NCI-H82 treated with DMSO at 0.1 percent for 48 hours (cell line): ENCODE measurements around the gene GPR139.

ENCODE experiments used
- DNase-seq: peaks from one replicate; lab custom pipeline; 2025; ENCODE audit not compliant: unreplicated experiment; lab: John Stamatoyannopoulos, UW

GPR139 gene

DNA sequence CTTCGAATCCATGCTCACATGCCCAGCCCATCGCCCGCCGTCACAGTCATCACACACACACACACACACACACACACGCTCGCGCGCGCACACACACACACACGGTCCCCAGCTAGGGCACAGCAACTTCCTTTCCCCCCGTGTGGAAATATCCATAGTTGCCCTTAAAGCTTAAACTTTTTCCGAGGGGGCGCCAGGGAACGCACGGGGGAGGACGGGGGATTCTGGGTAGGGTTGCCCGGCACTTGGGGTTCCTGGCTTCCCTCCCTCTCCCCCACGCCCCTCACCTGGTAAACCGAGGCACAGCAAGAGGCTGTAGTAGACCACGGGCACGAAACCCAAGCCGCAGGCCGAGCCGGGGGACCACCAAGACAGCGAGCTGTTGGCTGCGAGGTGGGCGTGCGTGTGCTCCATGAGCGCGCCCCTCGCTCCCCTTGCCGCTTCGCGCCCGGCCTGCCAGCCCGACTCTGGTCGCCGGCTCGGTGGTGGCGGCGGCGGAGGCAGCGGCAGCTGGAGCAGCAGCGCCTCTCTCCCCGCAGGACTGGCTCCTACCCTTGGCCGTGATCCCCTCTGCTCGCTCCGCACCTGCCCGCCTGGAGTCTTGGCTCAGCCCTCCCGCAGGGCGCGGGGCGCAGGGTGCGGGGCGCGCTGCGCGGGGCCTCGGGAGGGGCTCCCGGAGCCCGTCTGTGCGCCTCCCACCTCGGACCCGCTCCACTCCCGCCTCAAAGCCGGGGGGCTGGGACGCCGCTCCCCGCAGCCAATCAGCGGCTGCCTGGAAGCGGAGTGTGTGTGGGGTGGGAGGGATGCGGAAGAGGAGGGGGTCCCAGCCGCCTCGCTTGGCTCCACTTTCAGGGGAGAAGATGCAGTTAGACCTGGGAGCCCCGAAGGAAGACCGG, at the start of gene GPR139:
Gene GPR139, minus strand, starts transcription at position 688 of the 896 bp plus-strand sequence. Its CDS starts 274 bp downstream, at position 414.
- DNase-seq = no peak

DNA sequence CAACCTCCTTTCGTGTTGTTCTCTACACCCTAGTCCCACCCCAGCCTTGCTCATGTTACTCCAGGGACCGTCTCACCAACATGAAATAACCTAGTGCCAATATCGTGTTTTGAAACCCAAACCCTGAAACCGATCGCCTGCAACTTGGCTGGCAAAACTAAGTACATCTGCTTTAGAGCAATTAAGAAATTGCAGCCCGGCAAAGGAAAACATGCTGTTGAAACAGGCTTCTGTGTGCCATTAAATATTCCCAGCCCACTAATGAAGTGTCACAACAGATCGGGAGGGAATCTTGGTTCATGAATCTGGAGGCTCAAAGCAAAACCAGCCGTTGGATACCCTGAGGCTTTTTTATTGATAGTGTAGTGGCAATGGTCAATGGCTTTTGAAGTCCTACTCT, 48.3 kb upstream of the GPR139 start:
- DNase-seq = no peak

DNA sequence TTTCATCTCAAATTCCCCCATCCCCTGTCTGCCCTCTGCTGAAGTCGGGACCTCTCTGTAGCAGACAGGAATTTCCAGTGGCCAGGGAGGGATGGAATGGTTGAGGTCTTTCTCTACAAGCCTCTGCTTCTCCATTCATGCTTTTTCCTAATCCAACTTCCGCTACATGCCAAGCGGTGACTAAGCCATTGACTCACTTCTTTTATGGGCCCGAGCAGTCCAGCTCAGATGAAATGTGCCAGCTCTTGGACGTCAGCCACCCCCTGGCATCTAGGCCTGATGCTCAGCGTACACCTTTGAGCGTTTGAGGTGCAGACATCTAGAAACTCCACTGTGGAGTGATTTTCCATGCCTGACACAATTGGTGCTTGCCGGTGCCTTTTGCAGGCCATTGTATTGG, 40.7 kb upstream of the GPR139 start:
- DNase-seq = no peak

DNA sequence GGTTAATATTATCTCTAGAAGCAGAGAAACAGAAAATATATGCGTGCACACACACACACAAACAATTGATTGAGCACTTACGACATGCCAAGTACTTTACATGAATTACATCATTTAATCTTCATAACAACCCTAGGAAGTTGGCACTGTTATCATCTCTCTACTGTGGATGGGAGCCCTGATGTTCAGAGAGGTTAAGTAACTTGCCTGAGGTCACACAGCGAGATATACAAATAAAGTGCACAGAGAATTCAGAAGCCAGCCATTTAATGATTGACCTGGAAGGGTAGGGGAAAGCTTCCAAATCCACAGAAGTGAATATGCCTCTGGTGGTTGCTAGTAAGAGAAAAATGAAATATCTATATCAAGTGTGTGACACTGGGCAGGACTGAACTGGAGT, 37.5 kb upstream of the GPR139 start:
- no peak for DNase-seq

DNA sequence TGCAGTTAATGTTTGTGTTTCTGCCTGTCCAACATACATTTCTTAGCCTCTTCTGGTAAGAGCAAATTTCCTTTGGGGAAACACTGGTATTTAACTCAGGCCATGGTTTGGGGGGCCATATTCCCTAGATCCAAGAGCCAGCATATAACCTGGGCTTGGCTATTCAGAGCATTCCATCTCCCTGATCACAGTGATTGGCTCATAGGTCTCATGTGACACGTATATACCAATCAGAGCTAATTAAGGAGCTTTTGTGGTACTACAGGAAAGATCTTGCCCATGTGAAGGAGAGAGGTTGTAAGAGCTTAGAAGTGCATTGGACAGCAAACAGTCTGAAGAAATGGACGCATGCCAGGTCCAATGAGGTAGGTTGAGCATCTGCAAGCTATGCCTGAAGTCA, 33.4 kb upstream of the GPR139 start:
- DNase-seq = no peak

DNA sequence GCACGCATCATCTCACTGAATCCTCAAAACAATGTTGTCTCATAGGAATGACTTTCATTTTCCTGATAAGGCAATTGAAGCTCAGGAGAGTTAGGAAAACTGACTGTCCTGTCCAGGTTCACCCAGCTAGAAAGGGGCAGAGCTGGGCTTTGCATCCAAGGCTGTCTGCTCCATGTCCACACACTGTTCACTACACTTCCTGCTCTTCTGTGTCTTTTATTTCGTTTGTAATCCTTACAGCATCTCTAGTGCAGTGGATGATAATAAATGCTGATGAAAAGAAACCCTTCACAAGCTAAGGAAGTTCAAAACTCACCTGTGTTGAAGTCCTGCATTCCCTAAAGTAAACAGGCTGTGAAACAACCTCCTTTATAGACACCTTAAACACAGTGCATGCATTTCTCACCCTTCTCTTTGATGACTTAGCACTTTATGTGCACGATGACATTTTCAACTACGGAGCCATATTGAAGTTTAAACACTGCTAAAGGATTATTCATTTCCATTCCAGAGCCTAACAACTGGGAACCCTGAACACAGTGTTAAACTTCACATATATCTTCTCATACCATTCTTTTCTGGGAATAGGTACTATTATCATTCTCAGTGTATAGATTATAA, 31.0 kb upstream of the GPR139 start:
- no peak for DNase-seq

DNA sequence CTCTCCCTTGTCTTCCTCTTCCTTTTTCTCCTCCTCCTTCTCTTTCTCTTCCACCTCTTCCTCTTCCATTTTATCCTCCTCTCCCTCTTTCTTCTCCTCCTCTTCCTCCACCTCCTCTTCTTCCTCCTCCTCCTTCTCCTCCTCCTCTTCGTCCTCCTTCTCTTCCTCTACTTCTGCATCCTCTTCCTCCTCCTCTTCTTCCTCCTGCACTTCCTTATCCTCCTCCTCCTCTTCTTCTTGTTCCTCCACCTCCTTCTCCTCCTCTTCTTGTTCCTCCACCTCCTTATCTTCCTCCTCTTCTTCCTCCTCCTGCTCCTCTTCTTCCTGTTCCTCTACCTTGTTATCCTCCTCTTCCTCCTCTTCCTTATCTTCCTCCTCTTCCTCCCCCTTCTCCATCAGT, 28.8 kb upstream of the GPR139 start:
- no peak for DNase-seq

DNA sequence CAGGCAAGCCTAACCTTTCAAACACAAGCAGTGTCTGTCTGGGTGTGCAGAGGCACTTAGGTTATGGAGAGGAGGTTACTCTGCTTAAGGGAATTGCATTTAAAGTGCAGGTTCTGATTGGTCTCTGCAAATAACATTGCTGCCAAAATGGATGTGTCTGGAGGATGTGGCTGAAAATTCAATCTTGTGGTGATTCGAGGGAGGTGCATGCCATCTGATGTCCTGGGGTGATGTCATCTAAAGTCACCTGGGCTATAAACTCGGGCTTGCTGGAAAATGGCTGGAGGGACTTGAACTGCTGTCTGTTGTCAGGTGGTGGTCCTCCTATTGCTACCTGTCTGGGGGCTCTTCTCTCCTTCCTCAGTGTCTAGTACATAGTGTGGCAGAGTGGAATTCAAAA, 28.3 kb upstream of the GPR139 start:
- no peak for DNase-seq

DNA sequence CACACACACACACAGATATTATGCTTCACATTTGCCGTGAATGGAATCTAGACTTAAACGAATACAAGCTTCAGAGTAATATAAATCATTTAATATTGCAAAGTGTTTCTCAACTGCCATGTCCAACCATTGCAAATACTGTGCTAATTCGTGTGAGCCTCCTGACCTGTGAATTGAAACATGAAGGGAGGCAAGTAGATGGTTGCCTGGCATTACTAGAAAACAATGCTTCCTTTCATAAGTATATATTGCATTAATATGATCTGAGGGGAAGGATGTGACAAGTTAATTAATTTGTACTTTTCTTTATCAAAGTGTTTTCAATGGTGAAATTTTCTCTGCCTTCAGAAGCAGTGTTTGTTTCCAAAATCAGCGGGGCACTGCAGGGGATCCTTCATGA, 25.7 kb upstream of the GPR139 start:
- no peak for DNase-seq

DNA sequence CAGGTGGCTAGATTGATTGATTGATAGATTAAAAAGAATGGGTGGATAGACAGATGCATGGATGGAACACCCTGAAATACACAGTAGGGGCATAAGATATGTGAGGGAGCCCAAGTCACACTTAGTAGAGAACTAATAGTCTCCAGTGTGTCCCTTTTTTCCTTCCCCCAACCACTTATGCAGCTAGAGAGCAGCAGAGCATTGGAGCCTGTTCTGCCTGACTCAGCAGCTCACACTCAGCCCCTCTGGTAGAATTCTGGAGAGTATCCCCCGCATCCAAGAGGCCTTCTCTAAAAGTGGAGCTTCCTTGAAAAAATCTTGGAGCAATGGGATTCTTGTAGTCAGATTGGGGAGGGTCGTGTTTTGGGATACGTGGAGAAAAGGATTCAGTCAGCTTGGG, 20.5 kb upstream of the GPR139 start:
- no peak for DNase-seq

DNA sequence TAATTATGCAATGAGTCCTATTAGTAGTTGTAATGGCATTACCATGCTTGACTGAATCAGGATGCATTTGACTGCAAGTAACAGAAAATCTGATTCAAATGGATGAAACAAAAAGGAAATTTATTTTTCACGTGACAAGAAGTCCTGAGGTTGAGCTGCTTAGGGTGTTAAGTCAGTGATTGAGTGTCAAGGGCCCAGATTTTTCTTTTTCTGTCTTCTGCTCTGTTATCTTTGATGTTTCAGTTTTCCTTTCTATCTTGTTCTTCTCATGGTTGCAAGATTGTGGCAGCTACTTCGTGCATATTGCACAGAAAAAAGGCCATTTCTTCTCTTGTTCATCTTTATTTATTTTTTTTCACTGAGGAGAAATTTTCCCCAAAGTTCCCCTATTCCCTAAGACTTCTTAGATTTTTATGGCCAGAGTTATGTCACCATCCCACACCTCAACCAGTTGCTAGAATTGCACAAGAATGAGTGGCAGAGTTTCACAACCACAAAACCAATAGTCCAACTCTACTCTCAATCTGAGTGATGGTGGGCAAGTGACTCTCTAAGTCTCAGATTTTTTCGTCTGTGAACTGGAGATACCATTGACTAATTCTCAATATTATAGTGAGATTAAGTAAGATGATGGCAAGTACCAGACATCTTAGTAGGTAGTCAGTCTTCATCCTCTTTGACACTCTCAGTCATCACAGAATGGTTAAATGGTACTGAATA, 15.7 kb upstream of the GPR139 start:
- no peak for DNase-seq

DNA sequence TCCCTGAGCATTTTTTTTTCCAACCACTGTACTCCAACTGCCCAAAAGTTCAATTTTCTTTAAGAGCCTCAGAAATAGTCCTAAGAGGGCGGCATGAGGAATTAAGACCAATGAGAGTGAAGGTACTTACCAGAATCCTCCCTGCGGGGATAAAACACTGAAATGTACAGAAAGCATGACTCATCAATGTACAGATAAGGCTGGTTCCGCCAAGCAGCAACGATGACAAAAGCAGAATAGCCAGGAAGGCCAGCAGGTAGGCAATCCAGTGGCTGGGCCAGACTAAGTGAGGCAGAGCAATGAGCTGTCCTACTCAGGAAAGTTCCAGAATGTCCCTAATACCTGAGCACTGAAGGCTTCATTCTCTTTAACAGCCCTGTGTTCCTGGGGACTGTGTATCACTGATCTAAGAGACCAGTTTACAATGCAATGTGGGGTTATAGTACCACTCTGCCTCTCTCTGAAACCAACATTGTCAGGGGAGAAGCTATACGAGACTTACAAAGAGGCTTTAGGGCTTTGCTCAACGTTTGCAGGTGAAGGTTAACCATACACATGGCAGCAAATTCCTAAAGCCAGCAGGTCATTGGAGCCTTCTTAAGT, 11.0 kb upstream of the GPR139 start:
- DNase-seq = no peak

DNA sequence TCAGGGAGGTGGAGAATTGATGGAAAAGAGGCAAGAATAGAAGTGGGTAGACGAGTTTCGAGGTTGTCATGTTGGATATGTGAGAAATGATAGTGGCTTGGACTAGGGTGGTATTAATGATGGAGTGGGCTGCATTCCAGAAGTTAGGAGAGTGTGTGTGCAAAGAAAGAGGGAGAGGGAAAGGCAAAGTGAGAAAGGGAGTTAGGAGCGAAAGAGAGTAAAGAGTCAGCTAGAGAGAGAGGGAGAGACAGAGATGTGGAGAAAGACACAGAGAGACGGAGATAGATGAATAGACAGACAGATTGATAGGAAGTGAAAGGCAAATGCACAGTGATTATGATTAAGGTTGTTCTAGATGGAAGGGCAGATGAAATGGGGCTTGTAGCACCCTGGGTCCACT, 5.4 kb upstream of the GPR139 start:
- DNase-seq = no peak

DNA sequence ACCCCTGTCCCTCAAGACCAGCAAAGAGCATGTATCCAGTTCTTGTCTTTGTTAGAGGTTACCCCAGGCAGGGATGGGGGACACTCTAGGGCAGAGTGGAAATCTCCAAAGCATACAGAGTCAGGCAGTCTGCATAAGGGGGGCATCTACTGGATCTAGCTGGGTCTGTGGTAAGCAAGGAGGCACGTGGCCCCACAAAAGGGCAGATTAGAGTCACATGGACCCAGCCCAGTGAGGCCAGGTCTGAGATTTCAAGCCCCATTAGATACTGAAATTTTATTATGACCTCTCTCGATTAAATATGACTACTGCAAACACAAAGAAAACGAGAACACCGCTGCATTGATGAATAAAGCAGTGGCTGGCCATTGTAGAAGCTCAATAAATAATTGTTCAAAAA, 1.6 kb upstream of the GPR139 start:
- no peak for DNase-seq

DNA sequence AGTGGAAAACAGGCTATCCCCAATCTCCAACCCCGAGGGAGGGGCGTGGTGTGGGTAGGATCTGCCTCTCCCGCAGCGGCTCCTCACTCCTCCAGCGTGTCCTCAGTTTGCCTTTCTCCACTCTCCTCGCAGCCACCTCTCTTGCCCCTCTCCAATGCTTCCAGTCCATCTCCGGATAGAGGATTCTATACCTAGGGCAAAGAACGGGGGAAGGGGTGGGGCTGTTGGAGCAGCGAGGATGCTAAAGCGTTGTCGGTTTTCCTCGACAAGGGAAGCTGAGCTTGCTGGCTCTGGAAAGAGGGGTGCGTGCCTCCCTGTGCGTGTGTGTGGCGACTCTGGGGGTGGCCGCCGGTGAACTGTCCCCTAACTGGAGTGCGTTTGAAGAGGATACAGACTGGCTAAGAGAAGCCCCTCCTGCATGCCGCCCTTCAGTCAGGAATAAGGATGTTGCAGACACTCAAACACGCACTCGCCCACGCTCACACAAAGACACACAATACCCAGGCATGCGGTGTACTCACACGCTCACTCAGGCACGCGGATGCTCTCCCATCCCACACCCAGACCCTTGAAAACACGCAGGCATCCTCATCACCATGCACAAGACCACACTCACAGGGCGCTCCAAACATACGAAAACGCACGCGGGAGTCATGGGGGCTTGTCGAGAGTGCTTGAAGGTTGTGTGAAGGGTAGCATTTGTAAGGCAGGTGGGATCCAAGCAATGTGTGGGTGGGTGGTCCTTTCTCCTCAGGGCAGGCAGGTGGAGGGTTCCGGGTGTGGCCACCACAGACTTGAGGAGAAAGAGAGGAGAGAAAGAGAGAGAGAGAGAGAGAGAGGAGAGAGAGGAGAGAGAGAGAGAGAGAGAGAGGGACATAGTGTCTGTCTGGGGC, 655 bp upstream of the GPR139 start:
- no peak for DNase-seq

DNA sequence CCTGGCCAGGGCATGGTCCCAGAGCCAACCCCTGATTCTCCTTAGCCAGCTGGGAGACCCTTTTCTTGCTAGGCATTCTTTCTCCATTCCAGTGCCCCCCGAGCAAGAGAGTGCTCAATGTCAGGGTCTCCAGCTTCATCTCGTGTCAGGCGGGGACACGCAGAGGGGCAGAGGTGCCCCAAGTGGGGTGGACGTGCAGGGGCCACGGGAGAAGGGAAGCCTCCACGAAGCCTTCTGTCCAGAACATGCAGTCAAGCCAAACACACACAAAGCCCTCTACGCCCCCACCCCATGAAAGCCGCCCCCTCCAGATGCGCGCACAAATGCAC, 852 bp downstream of the GPR139 start:
- DNase-seq = no peak

DNA sequence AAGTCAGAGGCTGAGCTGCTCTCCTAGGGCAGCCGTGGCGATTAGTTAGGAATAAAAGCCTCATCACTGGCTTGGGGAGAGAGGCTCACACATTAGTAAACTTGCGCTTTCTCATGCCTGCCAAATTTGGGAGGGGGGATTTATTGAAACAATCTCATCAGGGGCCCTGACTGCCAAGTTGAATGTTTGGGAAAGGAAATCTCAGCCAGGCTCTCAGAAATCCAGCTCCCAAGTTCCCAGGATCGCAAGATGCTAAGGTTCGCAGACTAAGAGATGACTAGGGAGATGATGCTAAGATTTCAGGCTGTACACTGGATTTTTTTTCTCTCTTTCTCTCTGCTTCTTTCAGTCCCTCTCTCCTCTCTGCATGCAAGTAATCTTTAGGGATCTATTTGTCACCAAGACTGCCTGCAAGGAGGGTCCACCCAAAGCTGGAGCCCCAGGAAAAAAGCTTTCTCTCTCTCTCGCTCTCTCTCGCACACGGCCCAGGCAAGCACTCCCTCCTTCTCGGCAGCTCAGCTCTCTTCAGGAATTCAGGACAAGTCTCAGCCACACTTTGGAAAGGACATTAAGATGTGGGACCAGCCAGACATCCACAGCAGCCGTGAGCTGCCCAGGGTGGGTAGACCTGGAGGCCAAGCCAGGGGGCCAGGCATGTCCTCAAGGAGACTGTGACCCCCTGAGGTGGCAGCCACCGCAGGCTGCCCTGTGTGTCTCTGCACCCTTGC, 1.4 kb downstream of the GPR139 start:
- DNase-seq = no peak

DNA sequence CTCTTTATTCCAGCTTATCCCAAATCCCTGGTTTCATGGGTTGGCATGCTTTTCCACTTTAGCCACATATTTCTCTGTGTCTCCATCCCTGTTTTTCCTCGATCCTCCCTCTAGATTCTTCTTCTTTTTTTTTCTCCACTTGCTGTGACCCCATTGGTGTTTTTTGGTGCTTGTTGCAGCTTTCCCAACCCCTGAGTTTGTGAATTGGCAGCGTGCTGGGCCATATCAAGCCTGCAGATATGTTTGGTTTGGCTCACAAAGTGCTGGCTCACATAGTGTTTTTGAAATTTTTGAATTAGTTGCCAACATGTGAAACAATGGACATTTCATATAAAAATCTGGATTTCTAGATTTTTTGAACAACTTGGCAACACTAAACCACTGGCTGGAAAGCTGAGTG, 8.8 kb downstream of the GPR139 start:
- DNase-seq = no peak

DNA sequence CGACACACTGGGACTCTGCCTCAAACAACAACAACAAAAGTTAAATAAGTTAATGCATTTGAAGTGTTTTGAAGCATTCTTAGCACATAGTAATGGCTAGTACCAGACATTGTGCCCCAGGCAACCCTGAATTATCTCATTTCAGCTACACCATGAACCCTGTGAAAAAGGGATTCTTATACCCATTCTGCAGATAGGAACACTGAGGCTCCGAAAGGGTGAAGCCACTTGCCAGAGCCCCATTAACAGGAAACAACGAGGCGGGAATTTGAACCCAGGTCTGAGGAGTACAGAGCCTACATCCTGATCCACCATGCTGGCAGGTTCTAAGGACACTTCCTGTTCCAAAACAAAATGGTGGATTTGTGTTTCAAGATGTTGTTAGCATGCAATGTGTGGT, 9.2 kb downstream of the GPR139 start:
- no peak for DNase-seq

DNA sequence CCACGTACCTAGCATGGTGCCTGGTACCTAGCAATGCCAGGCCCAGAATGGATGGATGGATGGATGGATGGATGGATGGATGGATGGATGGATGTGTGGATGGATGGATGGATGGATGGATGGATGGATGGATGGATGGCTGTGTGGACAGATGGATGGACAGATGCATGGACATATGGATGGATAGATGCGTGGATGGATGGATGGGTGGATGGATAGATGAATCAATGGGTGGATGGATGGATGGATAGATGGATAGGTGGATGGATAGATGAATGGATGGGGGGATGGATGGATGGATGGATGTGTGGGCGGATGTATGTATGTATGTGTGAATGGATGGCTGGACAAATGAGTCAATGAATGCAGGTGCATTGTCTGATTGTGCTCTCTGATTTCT, 12.6 kb downstream of the GPR139 start:
- DNase-seq = no peak
